NB4 (cell line): Measurements from ENCODE around the gene TNNT3.

Experiments
- DNase-seq: peaks from one replicate; pipeline ENCODE4 v3.0.0; 2010; ENCODE audit warnings: low read depth
- H3K4me3 ChIP-seq: one replicate; pipeline ENCODE4 v1.5.1; 2011; ENCODE audit warnings: mild to moderate bottlenecking, low read depth, low read length, moderate library complexity
- CTCF ChIP-seq: IDR thresholded peaks from one replicate; pipeline ENCODE4 v1.5.1; 2012; ENCODE audit warnings: low read depth, low read length
- MAX ChIP-seq: IDR thresholded peaks from 2 replicates; pipeline ENCODE4 v1.6.1; 2011; ENCODE audit warnings: low read depth, low read length
- MYC ChIP-seq: IDR thresholded peaks from 2 replicates; pipeline ENCODE4 v1.6.1; 2011; ENCODE audit warnings: low read depth, low read length
- POLR2A ChIP-seq: IDR thresholded peaks from 2 replicates; pipeline ENCODE4 v1.6.1; 2011; ENCODE audit warnings: mild to moderate bottlenecking; ENCODE audit not compliant: insufficient read length; ENCODE audit errors: extremely low read depth

TNNT3 gene

DNA sequence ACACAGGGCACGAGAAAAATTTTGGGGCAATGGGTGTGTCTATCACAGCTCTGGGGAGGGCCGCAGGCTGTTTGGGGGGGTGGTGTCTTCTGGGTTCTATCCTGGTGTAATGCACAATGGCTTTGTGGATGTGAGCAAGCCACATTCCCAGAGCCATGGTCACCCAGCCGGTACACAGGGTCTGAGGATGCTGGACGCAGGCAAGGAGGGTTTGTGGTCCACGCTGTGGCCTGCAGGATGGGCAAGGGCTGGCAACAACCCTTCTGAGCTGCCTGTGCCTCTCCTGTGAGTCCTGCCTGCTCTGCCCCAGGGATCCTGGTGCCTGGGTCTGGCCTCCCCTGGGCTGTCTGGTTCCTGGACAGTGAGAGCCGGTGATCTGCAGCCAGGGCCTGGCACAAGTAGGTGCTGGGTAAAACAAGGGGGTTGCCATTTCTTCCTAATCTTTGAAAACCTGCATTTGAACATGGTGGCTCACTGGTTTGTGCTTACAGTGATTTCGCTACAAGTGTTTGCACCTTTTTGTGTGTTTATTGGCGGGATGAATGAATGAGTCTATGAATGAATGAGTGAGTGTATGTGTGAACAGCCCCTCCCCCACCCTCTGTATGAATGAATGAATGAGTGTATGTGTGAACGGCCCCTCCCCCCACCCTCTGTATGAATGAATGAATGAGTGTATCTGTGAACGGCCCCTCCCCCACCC, 23.2 kb downstream of the TNNT3 start:
- no peak overlapping the region for H3K4me3 ChIP-seq
- TF ChIP-seq CTCF, result no peak
- TF ChIP-seq MAX, result no peak
- TF ChIP-seq MYC, result no peak
- TF ChIP-seq POLR2A, result no peak
- no peak for DNase-seq

GRCh38 chr11:1943576-1943975, 24.1 kb downstream of the TNNT3 start:
- TF ChIP-seq CTCF, result no peak
- no peak for TF ChIP-seq MAX
- TF ChIP-seq POLR2A, result no peak
- no peak for TF ChIP-seq MYC
- no peak for DNase-seq
- no peak overlapping the region for H3K4me3 ChIP-seq

- no peak for DNase-seq
- TF ChIP-seq CTCF (no peak), POLR2A (no peak), MYC (no peak)
- H3K4me3 ChIP-seq, result no peak overlapping the region
Measured at GRCh38 chr11:1943977-1944376, 24.5 kb downstream of the TNNT3 start.

DNA sequence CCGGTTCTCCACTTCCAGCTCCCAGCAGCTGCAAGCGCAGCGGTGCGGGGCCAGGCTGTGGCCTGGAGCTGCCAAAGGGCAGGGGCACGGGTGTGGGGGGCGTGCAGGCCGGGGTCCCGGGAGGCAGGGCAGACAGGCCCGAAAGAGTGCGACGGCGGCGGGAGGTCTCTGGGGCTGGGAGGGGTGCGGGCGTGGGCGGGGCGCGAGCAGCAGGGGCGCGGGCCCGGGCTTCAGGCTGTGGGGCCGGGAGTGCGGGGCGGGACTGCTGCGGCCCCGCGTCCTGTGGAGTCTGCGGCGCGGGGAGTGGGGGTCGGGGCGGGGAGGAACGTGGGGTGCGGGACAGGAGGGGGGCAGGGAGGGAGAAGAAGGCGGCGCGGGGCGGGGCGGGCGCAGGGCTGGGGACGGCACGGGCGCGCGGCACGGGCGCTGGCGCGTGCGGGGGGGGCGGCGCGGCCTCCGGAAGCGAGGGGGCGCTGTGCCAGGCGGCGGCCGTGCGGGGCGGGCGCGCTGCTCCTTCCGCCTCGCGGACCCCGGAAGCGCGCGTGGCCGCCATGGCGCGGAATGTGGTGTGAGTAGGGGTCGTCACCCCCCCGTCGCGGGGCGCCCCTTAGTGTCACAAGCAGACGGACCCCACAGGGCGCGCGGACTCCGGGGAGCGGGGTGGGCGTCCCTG, 27.4 kb downstream of the TNNT3 start, which contains the start of gene MRPL23:
Gene MRPL23, plus strand, starts transcription at position 521 of the 673 bp plus-strand sequence. Its CDS starts 31 bp downstream, at position 552.
- DNase-seq, result no peak
- no peak within 1 kb of the TSS for H3K4me3 ChIP-seq

DNA sequence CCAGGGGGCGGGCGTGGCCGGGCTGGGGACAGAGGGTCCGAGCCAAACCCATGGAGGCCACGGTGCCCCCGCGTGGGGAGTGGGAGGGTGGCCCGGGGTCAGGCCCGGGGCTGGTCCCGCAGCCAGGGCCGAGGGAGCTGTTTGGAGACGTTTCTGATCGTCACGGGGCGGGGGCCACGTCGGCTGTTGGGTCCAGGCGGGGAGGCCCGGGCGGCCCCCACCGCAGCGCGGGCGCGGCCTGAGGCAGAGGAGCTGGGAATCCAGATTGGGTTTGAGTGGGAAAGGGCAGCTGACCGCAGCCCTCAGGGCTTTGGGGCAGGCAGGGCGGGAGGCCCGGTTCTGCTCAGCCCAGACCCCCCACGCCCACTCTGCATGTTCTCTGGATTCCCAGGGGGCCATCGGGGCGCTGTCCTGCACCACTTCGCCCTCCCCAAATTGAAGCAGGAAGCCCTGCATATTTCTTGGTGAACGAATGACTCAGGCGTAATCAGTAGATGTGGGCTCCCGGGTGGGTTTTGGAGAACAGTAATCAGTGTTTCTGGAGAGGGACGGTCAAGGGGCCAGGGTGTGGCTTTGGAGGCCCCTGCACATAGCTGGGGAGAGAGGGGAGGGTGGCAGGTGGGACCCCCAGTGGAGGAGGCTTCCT, 28.2 kb downstream of the TNNT3 start:
- H3K4me3 ChIP-seq, result no peak overlapping the region
- TF ChIP-seq POLR2A (no peak), CTCF (no peak), MAX (no peak)
- no peak for DNase-seq

More for the DNA sequence above, 27.4 kb downstream of the TNNT3 start, which contains the start of gene MRPL23:
- TF ChIP-seq MYC (no peak), POLR2A (no peak), MAX (no peak), CTCF (no peak)
